Omental fat pad (tissue), 4 donors: ENCODE measurements around the gene PFKFB1. TPM values are rescaled to one million over a fixed set of nuclear protein-coding genes. Genes with fewer than 3 reads are reported as not detected.

ENCODE experiments used
- ATAC-seq: fragments of 150-250 bp; one replicate; pipeline ENCODE4 v1.9.1; 2016; ENCODE audit warnings: mild to moderate bottlenecking, moderate library complexity; ENCODE audit not compliant: low FRiP score
- DNase-seq: peaks from one replicate; pipeline ENCODE4 v3.0.0-alpha.2; 2019; ENCODE audit warnings: low spot score
- CTCF ChIP-seq, 3 donors: fragments of 450-650 bp; IDR thresholded peaks; one replicate each; pipeline ENCODE4 v1.5.1; 2016 to 2017; ENCODE audit warnings: antibody characterized with exemption in 3 of 3, mild to moderate bottlenecking in 3 of 3, moderate library complexity in 2 of 3
- total RNA-seq, 4 donors: library from RNA; depleted of rRNA; stranded (reverse); fragments of >200 nt; gene quantifications; one replicate each; pipeline ENCODE4 v1.1.0, GENCODE V29; 2016

The PFKFB1 gene
- total RNA-seq, 4 donors from 2014 or later: 10.4 to 23.8 (median 14.2) TPM

- no peak for ATAC-seq
- no peak for TF ChIP-seq CTCF (IDR thresholded peaks at IDR 0.05)
- no peak for DNase-seq
These were observed 34.6 kb upstream of the PFKFB1 start for GRCh38 chrX:55028611-55029010.

- DNase-seq: no peak
- TF ChIP-seq CTCF (IDR thresholded peaks at IDR 0.05): no peak
- no peak for ATAC-seq
These were observed 34.1 kb upstream of the PFKFB1 start for GRCh38 chrX:55028040-55028439.

GRCh38 chrX:55026840-55027239, 32.9 kb upstream of the PFKFB1 start:
- no peak for TF ChIP-seq CTCF (IDR thresholded peaks at IDR 0.05)
- ATAC-seq: no peak
- no peak for DNase-seq

- no peak for TF ChIP-seq CTCF (IDR thresholded peaks at IDR 0.05)
- ATAC-seq: no peak
These were observed 32.2 kb upstream of the PFKFB1 start for GRCh38 chrX:55026143-55026542.

GRCh38 chrX:55014897-55015299, 20.9 kb upstream of the PFKFB1 start:
- DNase-seq: no peak
- ATAC-seq: no peak
- TF ChIP-seq CTCF (IDR thresholded peaks at IDR 0.05): no peak

More at GRCh38 chrX:55026143-55026542, 32.2 kb upstream of the PFKFB1 start:
- DNase-seq: no peak

- DNase-seq (no peak), ATAC-seq (no peak)
- TF ChIP-seq CTCF (IDR thresholded peaks at IDR 0.05): no peak
These were observed 17.3 kb upstream of the PFKFB1 start for GRCh38 chrX:55011294-55011693.

- ATAC-seq: no peak
- no peak for DNase-seq
- no peak for TF ChIP-seq CTCF (IDR thresholded peaks at IDR 0.05)
These were observed 14.8 kb upstream of the PFKFB1 start for GRCh38 chrX:55008571-55009358.
